Glutamatergic neuron (in vitro differentiated cells): ENCODE measurements around the gene CCNY. TPM values are rescaled to one million over a fixed set of nuclear protein-coding genes. Genes with fewer than 3 reads are reported as not detected.

Experiments used
- DNase-seq: peaks from one replicate; pipeline ENCODE4 v3.0.0; 2022
- H3K27ac Mint-ChIP-seq: one replicate; pipeline ENCODE4 v1.8.0; 2020; ENCODE audit warnings: mild to moderate bottlenecking, mixed read lengths, inconsistent platforms; ENCODE audit not compliant: unreplicated experiment
- H3K27me3 Mint-ChIP-seq: one replicate; pipeline ENCODE4 v1.8.0; 2020; ENCODE audit warnings: mild to moderate bottlenecking, moderate library complexity, mixed read lengths, inconsistent platforms; ENCODE audit not compliant: unreplicated experiment
- H3K36me3 Mint-ChIP-seq: one replicate; pipeline ENCODE4 v1.8.0; 2020; ENCODE audit warnings: mild to moderate bottlenecking, mixed read lengths, inconsistent platforms; ENCODE audit not compliant: unreplicated experiment
- H3K4me1 Mint-ChIP-seq: one replicate; pipeline ENCODE4 v1.8.0; 2020; ENCODE audit warnings: mild to moderate bottlenecking, low read depth, mixed read lengths, inconsistent platforms; ENCODE audit not compliant: unreplicated experiment
- H3K4me3 Mint-ChIP-seq: one replicate; pipeline ENCODE4 v1.8.0; 2020; ENCODE audit warnings: mild to moderate bottlenecking, mixed read lengths, inconsistent platforms; ENCODE audit not compliant: unreplicated experiment
- H3K9me3 Mint-ChIP-seq: one replicate; pipeline ENCODE4 v1.8.0; 2020; ENCODE audit warnings: mild to moderate bottlenecking, moderate library complexity, mixed read lengths, inconsistent platforms; ENCODE audit not compliant: unreplicated experiment
- total RNA-seq: library from RNA; stranded (reverse); fragmentation: NEBNext Ultra II Directional; extraction: Animal tissue kit (Norgen Biotek cat#: 25700); gene quantifications from one replicate; pipeline ENCODE4 v1.2.1, GENCODE V29; 2021; ENCODE audit not compliant: unreplicated experiment
- TF ChIP-seq, protein P1 (sequence below): fragments of 200-600 bp; sonication (generic); IDR thresholded peaks from one replicate; pipeline ENCODE4 v1.5.0; 2021; ENCODE audit not compliant: partially characterized antibody, unreplicated experiment

CCNY gene
- total RNA-seq, 1 donor from 2014 or later = 219 TPM

DNA sequence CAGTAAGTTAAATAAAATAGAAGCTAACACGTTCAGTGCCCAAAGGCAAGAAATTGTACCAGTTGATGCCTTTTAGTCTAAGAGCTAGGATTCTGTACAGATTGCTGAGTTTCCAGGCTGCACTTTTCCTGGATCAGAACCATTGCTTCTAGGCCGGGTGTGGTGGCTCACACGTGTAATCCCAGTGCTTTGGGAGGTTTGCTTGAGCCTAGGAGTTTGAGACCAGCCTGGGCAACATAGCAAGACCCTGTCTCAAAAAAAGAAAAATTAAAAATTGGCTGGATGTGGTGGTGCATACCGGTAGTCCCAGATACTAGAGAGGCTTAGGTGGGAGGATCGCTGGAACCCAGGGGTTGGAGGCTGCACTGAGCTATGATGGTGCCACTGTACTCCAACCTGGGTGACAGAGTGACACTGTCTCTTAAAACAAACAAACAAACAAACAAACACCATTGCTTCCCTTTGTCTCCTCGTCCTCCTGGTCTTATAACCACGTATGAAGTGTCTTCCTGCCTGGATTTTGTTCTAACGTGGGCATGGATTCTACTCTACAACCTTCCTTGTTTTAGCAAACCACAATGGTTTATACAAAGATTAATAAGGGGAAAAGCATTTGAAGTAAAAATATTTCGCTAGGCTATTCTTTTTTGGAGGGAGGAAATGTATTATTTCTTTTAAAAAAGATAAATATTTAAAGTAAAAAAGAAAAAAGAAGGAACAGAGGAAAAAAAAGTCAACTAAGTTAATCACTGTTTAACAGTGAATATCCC, 9.7 kb upstream of the CCNY start:
- H3K36me3 Mint-ChIP-seq = peaks cover 11% of the 10 kb centered on the region
- no peaks in the 10 kb centered on the region for H3K9me3 Mint-ChIP-seq
- H3K4me3 Mint-ChIP-seq = no peak overlapping the region
- TF ChIP-seq, protein P1, sequence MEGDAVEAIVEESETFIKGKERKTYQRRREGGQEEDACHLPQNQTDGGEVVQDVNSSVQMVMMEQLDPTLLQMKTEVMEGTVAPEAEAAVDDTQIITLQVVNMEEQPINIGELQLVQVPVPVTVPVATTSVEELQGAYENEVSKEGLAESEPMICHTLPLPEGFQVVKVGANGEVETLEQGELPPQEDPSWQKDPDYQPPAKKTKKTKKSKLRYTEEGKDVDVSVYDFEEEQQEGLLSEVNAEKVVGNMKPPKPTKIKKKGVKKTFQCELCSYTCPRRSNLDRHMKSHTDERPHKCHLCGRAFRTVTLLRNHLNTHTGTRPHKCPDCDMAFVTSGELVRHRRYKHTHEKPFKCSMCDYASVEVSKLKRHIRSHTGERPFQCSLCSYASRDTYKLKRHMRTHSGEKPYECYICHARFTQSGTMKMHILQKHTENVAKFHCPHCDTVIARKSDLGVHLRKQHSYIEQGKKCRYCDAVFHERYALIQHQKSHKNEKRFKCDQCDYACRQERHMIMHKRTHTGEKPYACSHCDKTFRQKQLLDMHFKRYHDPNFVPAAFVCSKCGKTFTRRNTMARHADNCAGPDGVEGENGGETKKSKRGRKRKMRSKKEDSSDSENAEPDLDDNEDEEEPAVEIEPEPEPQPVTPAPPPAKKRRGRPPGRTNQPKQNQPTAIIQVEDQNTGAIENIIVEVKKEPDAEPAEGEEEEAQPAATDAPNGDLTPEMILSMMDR = no peak
- H3K4me1 Mint-ChIP-seq = peaks cover 32% of the 10 kb centered on the region
- H3K27ac Mint-ChIP-seq = no peak overlapping the region
- no peaks in the 10 kb centered on the region for H3K27me3 Mint-ChIP-seq
- DNase-seq = no peak

DNA sequence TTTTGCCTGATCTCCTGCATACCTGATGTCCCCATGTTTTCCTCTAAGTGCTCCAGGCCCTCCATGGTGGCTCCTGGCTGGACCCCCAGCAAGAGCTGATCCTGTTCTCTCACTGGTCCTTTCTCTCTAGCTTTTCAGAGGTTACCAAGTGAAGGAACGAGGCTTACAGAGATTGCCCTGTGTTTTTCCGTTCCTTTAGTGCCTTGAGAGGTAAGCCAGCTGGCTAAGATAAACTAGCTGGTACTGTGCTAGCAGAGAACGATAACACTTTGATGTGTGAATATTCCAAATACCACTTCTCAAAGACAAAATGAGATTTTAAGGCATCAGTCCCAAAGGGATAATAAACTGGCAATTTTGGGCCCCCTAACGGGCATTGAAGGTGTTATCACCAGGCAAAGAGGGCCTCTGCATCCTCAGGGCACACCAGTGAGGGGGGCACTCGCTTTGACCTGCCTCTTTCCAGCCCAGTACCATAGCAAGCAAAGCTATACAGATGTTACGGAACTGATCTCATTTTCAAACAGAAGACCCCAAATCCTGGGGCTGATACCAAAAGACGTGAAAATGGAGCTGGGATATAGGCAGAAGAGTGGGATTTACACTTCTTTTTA, 8.4 kb upstream of the CCNY start:
- Mint-ChIP-seq H3K27me3 (no peaks in the 10 kb centered on the region), H3K4me1 (peaks cover 34% of the 10 kb centered on the region), H3K27ac (peak overlapping the region; percentile 40), H3K36me3 (peaks cover 5% of the 10 kb centered on the region), H3K4me3 (no peak overlapping the region), H3K9me3 (no peaks in the 10 kb centered on the region)
- TF ChIP-seq, protein P1 = no peak
- no peak for DNase-seq

DNA sequence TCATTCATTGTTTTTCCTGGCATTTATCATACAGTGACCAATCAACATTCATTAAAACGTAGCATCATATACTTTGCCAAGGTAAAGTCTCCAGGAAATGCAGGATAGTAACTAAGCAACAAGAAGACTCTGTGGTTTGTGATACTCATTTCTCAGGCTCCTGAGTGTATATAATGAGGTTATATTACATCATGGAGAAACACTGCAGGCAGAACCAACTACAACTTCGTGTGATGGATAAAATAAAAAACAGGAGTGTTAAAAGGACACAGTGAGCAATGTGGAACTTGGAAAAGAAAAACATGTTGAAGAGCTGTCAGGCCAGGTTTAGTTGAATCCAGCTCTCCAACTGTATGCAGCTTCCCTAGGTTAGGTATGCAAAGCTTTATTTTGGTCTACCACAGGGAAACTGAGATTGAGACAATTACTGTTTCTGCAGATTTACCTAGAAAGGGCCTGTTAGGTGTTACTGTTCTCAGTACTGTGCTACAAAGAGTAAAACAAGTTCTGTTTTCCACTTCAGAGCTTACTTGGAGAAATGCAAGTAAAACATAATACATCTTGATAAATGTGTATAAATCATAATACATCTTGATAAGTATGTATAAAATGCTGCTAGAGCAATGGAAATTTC, 7.8 kb upstream of the CCNY start:
- Mint-ChIP-seq H3K4me1 (peaks cover 40% of the 10 kb centered on the region), H3K27ac (peak overlapping the region; percentile 40), H3K4me3 (peak overlapping the region; percentile 2), H3K27me3 (no peaks in the 10 kb centered on the region), H3K36me3 (peaks cover 1% of the 10 kb centered on the region), H3K9me3 (no peaks in the 10 kb centered on the region)
- DNase-seq = no peak
- TF ChIP-seq, protein P1 = no peak

DNA sequence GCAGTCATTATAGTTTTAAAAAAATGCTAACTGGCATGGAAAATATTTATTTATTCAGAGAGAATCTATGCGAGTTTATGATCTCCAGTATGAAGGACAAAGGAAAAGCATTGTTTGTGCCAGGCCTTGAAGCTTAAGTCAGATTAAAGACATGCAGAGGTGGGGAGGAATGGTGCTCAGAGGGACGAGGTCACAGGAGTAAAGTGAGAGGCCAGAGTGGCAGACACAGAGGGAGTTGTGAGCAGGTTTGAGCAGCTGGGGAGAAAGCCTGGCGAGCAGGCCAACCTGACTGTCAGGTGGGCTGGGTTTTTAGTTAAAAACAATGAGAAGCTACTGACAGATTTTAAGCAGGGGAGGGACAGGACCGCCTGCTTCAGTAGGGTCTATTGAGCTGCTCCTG, 6.8 kb upstream of the CCNY start:
- Mint-ChIP-seq H3K4me3 (peak overlapping the region; percentile 75), H3K36me3 (no peaks in the 10 kb centered on the region), H3K4me1 (peaks cover 45% of the 10 kb centered on the region), H3K27ac (peak overlapping the region; percentile 75), H3K27me3 (no peaks in the 10 kb centered on the region), H3K9me3 (peaks cover 4% of the 10 kb centered on the region)
- TF ChIP-seq, protein P1 = no peak
- no peak for DNase-seq
